Daoy (cell line): Measurements from ENCODE around the gene MACROD1. TPM values are rescaled to one million over a fixed set of nuclear protein-coding genes. Genes with fewer than 3 reads are reported as not detected.

Experiments used
- DNase-seq: peaks from one replicate; pipeline ENCODE4 v3.0.0-alpha.2; 2015; ENCODE audit warnings: low read depth
- total RNA-seq: library from RNA; depleted of rRNA; stranded (reverse); fragments of >200 nt; shearing (Covaris generic); gene quantifications from 2 replicates; pipeline ENCODE4 v1.2.3, GENCODE V29; 2014

MACROD1 gene
- total RNA-seq, 1 experiment from 2014 or later, result 19.4 TPM

DNA sequence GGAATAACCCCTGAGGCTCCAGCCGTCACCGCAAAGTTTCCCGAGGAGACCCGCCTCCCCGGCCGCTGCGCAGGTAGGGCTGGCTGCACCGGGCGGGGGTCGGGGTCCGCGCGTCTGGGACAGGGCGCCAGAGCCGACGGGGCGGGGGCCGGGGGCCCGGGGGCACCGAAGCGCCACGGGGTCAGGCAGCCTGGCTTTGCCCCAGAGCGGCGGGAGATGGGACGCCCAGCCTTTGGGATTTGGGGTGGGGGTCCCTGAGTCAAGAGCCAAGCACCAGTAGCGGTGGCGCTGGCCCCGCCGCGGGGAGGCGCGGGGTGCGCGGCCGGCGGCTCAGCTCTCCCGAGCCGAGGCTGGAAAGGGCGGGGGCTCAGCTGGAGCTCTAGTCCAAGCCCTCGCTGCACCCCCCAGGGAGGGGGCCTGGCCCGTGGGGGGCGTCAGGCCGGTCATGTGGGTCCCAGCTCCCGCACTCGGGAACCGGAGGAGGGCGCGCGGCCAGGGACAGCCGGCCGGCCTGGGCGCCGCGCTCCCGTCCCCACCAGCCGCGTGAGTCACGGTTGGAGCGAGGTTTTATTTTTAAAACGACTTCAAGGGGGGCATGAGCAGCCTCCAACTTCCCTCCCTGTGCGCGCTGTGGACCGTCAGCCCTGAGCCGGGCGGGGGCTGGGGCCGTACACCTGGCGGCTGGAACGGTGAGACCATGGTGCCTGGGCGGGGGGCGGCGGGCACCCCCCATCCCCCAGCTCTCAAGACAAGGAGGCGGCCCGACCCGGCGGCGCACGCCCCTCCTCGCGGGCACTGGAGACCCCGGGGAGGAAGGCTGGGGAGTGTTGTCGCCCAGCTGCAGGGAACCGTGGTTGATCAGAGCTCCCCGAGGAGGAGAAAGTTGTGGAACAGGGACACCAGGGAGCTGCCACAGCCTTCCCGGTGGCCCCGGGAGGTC lies 129.6 kb downstream of the MACROD1 start:
- DNase-seq, result peak; percentile 64

DNA sequence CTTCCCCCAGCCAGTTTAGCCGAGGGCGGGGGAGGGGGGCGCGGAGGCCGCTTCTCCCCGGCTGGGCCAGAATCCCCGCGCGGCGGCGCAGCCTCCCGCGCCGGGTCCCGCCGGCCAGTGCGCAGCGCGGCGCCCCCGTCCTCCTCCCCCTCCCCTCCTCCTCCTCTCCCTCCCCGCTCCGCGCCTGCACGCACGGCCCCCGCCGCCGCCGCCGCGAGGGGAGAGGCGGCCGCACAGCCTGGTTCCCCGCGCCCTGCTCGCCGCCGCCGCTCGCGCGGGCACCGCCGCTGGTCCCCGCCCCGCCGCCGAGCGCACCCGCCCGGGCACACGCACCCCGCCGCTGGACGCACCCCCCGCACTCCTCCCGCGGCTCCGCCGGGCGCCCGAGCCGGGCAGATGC lies 130.3 kb downstream of the MACROD1 start, which contains the start of gene FLRT1:
FLRT1 (plus strand) TSS at position 356 of the 400 bp plus-strand sequence. CDS start 80,337 bp downstream, outside the sequence.
- no peak for DNase-seq

DNA sequence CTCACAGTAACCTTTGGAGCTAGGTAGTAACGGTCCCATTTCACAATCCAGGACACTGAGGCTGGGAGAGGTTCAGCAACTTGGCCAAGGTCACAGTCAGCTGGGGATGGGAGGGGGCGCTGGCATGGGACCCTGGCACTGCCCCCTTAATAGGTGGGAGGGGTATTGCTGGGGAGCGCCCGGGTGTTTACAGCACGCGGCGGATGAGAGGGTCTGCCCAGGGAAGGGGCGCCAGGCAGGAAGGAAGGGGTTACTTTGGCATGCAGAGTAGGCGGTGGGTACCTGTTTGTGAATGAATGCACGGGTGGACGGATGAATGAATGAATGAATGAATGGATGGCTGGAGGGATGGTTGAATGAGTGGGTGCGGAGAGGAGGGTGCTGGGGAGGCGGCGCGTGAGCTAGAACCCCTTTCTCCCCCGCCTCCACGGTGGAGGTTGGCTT lies 130.8 kb downstream of the MACROD1 start:
- no peak for DNase-seq

DNA sequence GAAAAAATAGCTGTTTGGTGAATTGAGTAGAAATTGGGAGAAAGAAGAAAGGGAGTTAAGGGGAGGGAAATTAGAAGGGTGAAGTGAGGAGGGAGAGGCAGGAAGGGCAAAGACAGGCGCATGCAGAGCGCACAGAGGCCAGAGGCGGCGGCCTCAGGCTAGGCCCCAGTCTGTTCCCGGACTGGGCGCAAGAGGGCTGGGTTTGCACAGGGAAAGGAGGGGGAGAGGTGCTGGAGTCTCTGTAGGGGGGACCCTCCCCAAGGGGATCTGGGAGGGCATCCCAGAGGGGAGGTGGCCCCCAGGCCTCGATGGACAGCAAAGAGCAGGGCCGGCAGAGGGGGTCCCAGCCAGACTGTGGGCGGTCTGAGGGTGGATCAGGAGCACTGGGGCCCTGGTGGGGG lies 131.5 kb downstream of the MACROD1 start:
- DNase-seq, result no peak

DNA sequence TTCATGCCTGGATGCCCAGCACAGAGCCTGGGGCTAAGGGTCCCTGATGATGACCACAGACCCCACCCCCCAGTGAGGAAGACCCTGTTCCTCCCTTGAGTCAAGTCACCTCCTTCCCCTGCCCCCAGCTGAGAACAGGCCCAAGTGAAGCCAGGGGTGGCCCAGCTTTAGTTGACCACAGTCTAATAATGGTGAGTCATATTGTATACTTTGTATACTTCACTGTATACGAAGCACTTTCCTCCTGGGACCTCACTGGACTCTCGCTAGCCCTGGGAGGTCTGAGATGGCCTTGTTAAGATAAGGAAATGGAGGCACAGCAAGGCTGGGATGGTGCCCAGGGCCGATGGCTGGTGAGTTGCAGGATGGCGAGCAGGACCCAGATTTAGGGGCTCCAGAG lies 133.9 kb downstream of the MACROD1 start:
- DNase-seq, result peak; percentile 55

DNA sequence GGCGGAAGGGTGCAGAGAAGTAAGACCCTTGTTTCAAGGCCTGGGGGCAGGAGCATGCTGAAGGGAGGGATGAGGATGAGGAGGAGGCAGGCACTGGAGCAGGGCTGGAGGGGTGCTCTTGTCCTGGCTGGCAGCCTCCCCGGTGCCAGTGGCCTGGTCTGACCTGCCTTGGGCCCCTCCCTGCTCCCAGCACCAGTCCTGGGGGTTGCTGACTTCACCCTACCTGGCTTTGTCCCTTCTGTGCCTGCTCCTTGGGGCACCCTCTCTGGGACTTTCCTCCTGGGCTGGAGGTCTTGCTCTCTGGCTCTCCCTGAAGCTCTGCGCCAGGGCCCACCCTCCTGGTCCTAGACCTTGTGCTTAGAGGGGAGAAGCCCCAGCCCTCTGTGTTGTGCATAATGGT lies 134.9 kb downstream of the MACROD1 start:
- no peak for DNase-seq

DNA sequence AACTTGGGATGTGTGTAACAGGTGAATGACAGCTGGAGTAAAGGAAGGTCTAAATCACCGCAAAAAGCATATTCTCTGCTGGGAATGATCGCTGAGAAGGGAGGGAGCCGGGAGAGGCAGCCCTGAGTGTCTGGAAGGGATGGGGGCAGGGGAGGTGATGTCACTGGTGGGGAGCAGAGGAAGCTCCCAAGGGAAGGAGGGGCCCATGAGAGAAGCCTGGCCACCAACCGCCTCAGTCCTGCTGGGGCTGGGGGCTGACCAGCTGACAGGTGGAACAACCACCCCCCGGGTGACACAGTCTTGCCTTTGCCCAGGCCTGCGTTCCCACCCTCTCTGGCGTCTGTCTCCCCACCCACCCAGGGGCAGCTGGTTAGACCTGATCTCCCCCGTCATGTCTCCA lies 136.1 kb downstream of the MACROD1 start:
- no peak for DNase-seq

DNA sequence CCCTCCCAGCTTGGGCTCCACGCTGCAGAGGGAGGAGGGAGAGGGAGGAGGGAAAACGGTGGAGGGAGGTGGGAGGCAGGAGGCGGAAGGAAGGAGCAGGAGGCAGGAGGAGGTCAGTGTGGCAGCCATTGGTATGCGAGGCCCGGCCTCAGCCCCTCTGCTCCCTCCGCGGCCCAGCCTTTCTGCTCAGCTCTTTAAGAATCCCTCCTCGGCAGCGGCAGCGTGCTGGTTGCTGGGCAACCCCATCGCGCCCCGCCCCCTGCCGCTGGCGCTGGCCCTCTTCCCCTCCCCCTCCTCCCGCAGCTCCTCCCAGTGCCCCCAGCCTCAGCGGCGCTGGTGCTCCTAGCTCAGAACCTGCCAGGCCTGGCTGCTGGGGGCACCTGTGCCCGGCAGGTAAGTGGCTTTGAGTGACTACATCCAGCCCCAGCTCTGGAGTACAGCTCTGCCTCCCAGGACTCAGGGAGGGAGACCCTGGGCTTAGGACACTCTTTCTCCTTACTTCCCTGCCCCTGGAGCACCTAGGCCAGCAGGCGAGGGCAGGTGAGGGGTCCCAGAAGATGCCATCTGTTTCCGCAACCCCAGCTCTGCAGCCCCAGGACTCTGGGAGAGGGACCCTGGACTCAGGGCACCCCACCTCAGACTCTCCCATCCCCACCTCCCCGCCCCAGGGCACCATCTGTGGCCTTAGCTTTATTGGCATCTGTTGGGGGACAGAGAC lies 137.4 kb downstream of the MACROD1 start:
- DNase-seq, result no peak

DNA sequence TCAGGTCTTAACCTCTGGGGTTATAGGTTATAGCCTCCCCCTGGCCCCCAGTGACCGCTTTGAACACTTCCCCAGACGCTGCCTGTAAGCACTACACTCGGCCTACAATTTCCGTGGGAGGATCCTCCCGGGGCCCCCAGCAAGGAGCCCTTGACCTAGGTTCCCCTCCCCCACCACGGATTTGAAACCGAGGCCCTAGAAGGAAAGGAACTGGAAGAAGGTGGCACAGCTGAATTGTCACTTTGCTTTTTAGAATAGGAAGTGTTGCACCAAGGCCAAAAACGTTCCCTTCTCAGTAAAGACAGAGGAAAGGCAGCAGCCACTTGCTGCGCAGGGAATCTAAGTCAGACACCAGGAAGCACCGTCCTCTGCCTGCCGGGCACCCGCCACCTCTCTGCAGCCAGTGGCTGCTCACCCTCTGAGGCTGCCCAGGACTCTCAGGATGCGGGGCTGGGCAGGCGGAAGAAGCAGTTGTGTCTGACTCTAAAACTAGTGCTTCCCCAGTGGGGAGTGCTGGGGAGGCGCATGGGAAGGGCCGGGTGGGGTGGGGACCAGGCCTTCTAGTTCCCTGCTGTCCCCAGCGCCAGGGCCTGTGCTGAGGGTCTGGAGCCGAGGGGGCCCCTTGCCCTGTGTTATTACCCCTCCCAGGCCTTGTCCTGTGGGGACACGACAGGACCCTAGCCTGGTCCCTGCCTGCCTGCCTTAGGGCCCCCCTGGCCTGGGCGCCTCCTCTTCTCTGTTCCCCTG lies 138.1 kb downstream of the MACROD1 start:
- no peak for DNase-seq

DNA sequence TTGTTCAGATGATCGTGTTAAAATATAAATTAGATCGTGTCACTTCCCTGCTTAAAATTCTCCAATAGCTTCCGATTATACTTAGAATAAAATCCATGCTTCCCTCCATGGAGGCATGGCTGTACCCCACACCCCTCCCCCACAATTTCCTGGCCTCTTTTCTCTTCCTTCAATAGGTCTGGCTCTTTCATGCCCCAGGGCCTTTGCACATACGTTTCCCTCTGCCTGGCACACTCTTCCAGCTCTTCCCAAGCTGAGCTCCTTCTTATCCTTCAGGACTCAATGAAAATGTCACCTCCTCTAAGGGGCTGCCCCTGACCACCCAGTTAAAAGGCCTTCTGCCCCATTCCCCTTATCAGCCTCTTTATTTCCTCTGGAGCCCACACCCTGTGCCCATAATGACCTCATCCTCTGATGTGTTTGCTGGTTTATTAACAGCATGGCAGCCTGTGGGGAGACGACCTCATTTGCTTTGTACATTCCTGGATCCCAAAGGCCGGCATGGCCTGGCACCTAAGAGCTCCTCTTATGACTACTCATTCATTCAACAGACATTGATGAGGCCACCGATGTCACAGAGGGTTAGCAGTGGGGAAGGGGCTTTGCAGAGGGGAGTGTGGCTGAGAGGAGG lies 139.2 kb downstream of the MACROD1 start:
- peak; percentile 40 for DNase-seq

DNA sequence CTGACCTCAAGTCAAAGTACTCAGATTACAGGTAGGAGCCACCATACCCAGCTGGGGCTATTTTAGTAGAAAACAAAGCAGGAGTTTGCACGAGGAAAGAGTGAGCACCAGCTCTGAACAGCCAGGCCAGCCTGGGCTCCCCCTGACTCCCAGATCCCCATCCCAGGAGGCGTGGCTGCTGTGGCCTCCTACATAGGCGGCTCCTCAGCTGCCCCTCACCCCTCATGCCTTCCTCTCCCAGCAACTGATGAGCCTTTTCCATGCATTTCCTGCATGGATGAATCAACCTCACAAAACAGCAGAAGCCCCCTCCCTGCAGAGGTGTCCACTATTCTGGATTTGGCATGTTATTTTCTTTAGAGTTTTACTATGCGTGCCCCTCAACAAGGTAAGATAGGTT lies 140.7 kb downstream of the MACROD1 start:
- peak; percentile 71 for DNase-seq

DNA sequence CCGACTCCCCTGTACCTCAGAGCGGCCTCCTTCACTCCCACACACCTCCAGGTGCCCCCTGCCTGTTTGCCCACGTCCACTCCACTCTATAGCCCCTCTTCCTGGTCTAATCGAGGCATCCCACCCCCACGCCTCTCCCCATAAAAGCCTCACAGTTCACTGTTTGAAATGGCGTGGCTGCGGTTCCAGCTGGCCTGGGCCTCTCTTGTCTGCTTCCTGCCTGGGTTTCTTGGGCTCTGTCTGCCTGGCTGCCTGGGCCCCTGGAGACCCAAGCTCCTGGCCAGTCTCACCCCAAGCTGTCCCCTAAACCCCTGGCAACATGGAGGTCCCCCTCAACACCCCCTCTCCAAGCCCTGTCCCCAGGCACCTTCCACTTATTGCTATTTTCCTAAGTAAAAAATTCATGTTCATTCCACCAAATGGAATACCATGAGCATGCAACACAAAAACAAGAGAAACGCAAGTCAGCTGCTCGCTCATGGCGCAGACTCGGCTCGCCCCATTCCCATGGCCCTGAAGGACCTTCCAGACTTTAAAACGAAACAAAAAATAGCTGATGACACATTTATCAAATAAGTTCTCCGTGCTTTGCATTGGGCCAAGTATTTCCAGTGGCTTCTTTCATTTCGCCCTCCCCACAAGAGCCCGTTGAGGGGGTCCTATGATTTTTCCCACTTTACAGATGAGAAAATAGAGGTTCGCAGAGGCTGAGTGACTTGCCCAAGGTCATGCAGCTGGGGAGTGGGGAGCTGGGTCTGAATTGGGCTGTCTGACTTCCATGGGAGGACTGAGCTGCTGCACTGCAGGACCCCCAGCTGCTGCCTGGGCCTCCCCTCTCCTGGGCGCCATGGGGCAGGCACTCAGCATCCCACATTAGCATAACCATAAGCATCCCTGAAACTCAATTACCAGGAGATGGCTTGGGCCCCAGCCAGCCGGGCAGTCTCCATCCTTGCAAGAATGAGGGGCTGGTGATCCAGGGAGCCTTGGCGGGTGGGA lies 141.9 kb downstream of the MACROD1 start:
- DNase-seq, result no peak

DNA sequence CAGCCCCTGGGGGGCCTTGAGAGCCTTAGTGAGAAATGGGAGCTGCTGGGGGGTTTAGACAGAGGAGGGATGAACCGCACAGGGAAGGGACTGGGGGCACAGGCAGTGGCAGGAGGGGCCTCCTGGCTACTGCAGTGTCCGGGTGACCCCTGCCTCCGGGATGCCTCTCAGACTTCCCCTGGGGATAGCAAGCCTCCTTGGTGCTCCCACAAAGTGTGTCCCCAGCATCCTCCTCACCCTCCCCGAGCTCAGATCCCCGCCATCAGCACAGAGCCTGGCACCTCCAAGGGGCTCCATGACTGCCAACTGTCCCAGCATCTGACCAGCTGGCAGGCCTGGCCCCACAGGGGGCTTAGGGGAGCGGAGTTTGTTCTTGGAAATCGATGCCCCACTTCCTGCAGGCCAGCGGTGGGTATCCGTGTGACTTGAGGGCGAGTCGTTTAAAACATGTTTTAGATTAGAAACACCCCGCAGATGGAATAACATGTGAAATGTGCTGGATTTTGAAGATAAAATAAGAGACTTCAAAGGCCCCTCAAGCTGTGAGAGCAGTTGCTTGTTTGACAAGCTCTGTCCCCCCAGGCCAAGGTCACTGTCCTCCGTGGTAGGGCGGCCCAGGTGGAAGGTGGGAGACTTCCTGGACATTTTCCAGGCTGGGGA lies 143.7 kb downstream of the MACROD1 start:
- no peak for DNase-seq

DNA sequence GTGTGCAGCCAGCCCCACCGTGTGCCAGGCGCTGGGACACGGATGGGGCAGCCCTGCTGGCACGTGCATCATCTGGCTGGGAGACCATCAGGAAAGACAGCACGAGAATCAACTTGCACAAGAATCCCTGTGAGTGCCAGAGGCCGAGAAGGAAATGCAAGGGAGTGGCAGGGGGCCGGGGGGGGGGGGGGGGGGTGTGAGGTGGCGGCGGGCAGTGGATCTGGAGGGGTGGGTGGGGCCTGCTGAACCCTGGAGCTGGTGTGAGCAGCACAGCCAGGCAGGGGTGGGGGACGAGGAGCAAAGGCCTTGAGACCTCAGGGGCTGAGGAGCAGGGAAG lies 144.2 kb downstream of the MACROD1 start:
- no peak for DNase-seq

DNA sequence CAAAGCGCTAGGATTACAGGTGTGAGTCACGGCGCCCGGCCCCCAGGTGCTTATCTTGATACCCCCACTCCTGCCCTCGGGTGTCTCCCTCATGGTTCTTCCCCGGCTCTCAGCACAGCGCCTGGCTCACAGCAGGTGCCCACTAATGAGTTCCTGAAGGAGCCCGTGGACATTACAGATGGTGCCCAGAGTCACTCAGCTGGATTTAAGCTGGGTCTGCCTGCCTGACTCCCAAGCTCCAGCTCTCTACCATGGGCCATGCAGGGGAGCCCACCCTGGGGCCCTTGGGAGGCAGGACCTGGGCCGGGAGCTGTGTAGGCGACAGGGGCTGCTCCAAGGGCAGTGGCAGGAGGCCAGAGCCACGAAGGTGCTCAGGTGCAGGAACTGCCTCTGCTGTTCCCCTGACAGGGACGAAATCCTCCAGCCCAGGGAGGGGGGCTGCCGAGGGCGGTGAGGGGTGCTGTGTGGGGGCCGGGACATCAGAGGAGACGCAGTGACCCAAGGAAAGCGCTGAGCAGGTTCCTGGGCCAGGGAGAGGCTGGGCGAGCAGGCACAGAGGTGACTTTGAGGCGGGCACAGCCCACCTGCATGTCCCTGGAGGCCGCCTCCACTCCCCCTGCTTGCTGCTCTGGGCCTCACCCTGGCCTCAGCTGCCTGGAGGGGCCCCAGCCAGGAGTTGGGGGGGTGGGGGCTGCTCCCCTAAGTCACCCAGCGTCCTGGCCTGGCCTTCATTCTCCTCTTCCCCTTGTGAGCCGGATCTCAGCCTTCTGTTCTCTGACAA lies 144.7 kb downstream of the MACROD1 start:
- DNase-seq, result no peak

DNA sequence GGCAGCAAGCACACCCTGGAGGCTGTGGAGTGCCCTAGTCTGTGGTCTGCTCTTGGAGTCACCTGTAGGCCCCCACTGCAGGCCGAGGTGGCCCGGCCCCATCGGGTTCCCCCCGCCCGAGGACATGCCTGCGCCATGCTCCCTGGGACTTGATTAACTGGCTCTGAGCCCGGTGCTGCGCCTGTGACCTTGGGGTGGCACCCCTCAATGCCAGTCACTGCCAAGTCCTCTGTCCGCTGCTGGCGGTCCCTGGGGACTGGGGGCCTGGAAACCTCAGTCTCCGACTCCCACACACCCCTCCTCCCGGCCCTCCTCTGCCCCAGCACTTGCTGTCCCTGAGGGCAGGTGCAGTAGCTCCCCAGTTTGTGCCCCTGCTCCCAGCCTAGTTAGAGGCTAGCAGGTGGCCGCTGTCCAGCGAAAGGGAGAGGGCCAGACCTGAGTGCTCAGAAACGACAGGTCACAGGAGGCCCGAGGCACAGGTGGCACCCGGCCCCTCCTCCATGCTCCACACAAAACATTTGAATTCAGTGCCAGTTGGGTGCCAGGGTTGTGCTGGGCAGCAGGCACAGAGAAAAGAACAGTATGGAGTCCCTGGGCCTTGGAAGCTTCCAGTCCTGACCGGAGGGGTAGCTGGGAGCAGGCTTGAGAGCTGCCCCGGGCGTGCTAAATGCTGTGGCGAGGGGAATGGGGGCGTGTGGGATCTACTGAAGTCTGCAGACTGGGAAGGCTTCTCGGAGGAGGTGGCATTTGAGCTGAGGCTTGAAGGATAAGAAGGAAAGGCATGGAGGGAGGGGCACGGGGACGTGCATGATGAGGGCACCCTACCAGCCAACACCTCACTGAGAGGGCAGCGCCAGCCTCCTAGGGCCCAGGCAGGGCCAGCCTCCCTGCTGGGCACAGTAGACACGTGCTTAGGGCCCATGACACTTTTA lies 146.5 kb downstream of the MACROD1 start:
- no peak for DNase-seq

DNA sequence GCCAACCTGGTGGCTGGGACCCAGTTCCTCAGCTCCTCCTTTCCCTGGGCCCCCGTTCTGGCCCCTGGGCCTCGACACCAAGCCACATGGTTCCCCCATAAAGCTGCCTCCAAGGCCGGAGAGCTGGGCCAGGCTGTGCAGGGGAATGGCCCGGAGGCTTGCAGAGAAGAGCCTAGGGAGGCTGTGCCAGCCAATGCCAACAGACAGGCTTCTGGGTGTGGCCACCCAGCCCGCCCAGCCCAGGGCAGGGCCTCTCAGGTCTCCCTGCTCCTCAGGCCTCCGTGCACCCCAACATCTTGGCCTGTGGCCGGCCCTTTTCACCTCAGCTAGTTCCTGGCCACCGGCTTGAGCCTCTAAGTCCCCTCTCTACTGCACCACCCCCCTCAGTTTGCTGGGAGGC lies 147.6 kb downstream of the MACROD1 start:
- DNase-seq, result no peak

DNA sequence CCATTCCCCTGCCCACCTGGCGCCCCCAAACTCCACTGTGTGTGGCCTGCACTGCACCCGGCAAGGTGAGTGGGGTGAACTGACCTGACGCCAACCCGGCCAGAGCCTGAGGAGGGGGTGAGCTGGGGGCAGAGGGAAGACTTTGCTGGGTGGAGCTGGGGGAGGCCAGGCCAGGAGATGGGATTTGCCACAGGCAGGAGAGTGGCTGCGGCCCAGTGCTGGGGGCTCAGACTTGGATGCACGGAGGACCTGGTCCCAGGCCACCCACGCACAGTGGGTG lies 148.0 kb downstream of the MACROD1 start:
- DNase-seq, result no peak
